NB4 (cell line): ENCODE results near the gene ETDA.

Experiments used
- CTCF ChIP-seq: IDR thresholded peaks from one replicate; pipeline ENCODE4 v1.5.1; 2012; ENCODE audit warnings: low read depth, low read length
- MYC ChIP-seq: IDR thresholded peaks from 2 replicates; pipeline ENCODE4 v1.6.1; 2011; ENCODE audit warnings: low read depth, low read length
- POLR2A ChIP-seq: IDR thresholded peaks from 2 replicates; pipeline ENCODE4 v1.6.1; 2011; ENCODE audit warnings: mild to moderate bottlenecking; ENCODE audit not compliant: insufficient read length; ENCODE audit errors: extremely low read depth

GRCh38 chrX:135295238-135295943 lies 43.5 kb downstream of the ETDA start:
- TF ChIP-seq CTCF (no peak), POLR2A (no peak), MYC (no peak)
